B cell (primary cell): ENCODE measurements around the gene OCSTAMP. TPM values are rescaled to one million over a fixed set of nuclear protein-coding genes. Genes with fewer than 3 reads are reported as not detected.
A peak's percentile ranks its signal among the peaks of the same experiment; 100 is the strongest.

Source experiments
- ATAC-seq: fragments of 200-7000 bp; cut with Tn5 transposase; one replicate; pipeline ENCODE4 v1.10.0; 2021; ENCODE audit warnings: low read depth, mild to moderate bottlenecking, moderate number of reproducible peaks, moderate library complexity
- CTCF ChIA-PET: fragments of 350-600 bp; sonication (Branson Sonifier 250); formaldehyde crosslinking; loops from one replicate; lab custom pipeline; 2021; ENCODE audit warnings: antibody characterized with exemption, inconsistent platforms; lab: Charles Lee
- POLR2A ChIA-PET: fragments of 350-600 bp; sonication (Branson Sonifier 250); formaldehyde crosslinking; loops from one replicate; lab custom pipeline; 2021; ENCODE audit warnings: antibody characterized with exemption; lab: Charles Lee
- DNase-seq: peaks from one replicate; pipeline ENCODE4 v3.0.0; 2013
- H2AFZ ChIP-seq: 2 replicates; pipeline ENCODE4 v1.6.1; 2012; ENCODE audit warnings: mild to moderate bottlenecking, low read depth, low read length; ENCODE audit not compliant: insufficient read depth, poor library complexity, severe bottlenecking
- H3K27ac ChIP-seq, 2 donors: 1 replicate in 1 of 2; 2 replicates in 1 of 2; pipeline ENCODE4 v1.5.1; 2012 to 2013; ENCODE audit warnings: low read length in 2 of 2, mild to moderate bottlenecking in 2 of 2, moderate library complexity in 1 of 2
- H3K27me3 ChIP-seq, 4 experiments: fragments of 200-600 bp in 1 of 4; sonication (generic) in 1 of 4; replicated peaks in 1 of 4; 1 replicate in 2 of 4; 2 replicates in 2 of 4; pipeline versions ENCODE4 v1.6.1 to v1.7.0; 2013 to 2016; ENCODE audit warnings: low read length in 3 of 4, mild to moderate bottlenecking in 2 of 4, mixed read lengths in 1 of 4, moderate library complexity in 1 of 4; ENCODE audit not compliant: insufficient read depth in 4 of 4, control insufficient read depth in 3 of 4; ENCODE audit errors: control extremely low read depth in 1 of 4
- H3K36me3 ChIP-seq, 2 experiments: replicated peaks in 1 of 2; 1 replicate in 1 of 2; 2 replicates in 1 of 2; pipeline versions ENCODE4 v1.6.1 to v1.7.1; 2013; ENCODE audit warnings: low read length in 1 of 2; ENCODE audit not compliant: insufficient read depth in 2 of 2, control insufficient read depth in 1 of 2; ENCODE audit errors: control extremely low read depth in 1 of 2, extremely low read depth in 1 of 2
- H3K4me1 ChIP-seq, 2 donors: fragments of 200-600 bp in 1 of 2; sonication (generic) in 1 of 2; 1 replicate in 1 of 2; 2 replicates in 1 of 2; pipeline versions ENCODE4 v1.5.1 to v1.6.1; 2013 to 2017; ENCODE audit warnings: low read length in 2 of 2; ENCODE audit not compliant: control insufficient read depth in 2 of 2, insufficient read depth in 2 of 2
- H3K4me2 ChIP-seq: replicated peaks from 2 replicates; pipeline ENCODE3; 2012; ENCODE audit warnings: mild to moderate bottlenecking, low read depth, low read length; ENCODE audit not compliant: poor library complexity, severe bottlenecking
- H3K4me3 ChIP-seq, 5 experiments: fragments of 200-600 bp in 1 of 5; sonication (generic) in 1 of 5; 1 replicate in 3 of 5; 2 replicates in 2 of 5; pipeline versions ENCODE4 v1.5.1 to v1.7.0; 2011 to 2016; ENCODE audit warnings: low read length in 4 of 5, mild to moderate bottlenecking in 4 of 5, low read depth in 2 of 5, control low read depth in 1 of 5, moderate library complexity in 1 of 5; ENCODE audit not compliant: insufficient read depth in 1 of 5; ENCODE audit errors: control extremely low read depth in 1 of 5, extremely low read depth in 1 of 5
- H3K79me2 ChIP-seq: fragments of 200-600 bp; sonication (generic); one replicate; pipeline ENCODE4 v1.6.0; 2016; ENCODE audit warnings: low read length; ENCODE audit not compliant: control insufficient read depth, insufficient read depth
- H3K9ac ChIP-seq: fragments of 200-600 bp; sonication (generic); 2 replicates; pipeline ENCODE4 v1.6.1; 2017; ENCODE audit warnings: mild to moderate bottlenecking, low read length, moderate library complexity
- H3K9me3 ChIP-seq, 3 donors: one replicate each; pipeline versions ENCODE4 v1.6.1 to v1.7.1; 2013; ENCODE audit warnings: low read length in 2 of 3; ENCODE audit not compliant: control insufficient read depth in 2 of 3, insufficient read depth in 1 of 3; ENCODE audit errors: control extremely low read depth in 1 of 3
- H4K20me1 ChIP-seq: 2 replicates; pipeline ENCODE4 v1.6.0; 2012; ENCODE audit warnings: mild to moderate bottlenecking, low read length; ENCODE audit not compliant: insufficient read depth, control insufficient read depth, poor library complexity, severe bottlenecking
- H3K27ac Mint-ChIP-seq: one replicate; pipeline ENCODE4 v1.8.0; 2021; ENCODE audit warnings: mixed read lengths
- H3K27me3 Mint-ChIP-seq: one replicate; pipeline ENCODE4 v1.8.0; 2021; ENCODE audit warnings: mixed read lengths
- H3K4me1 Mint-ChIP-seq: one replicate; pipeline ENCODE4 v1.8.0; 2021; ENCODE audit warnings: mixed read lengths
- H3K4me3 Mint-ChIP-seq: one replicate; pipeline ENCODE4 v1.8.0; 2021; ENCODE audit warnings: mixed read lengths
- H3K9me3 Mint-ChIP-seq: one replicate; pipeline ENCODE4 v1.8.0; 2022; ENCODE audit warnings: mixed read lengths; ENCODE audit not compliant: insufficient read depth
- CTCF ChIP-seq: fragments of 200-600 bp; IDR thresholded peaks from one replicate; pipeline ENCODE4 v1.8.0; 2022; ENCODE audit warnings: antibody characterized with exemption, mild to moderate bottlenecking
- EZH2 ChIP-seq: IDR thresholded peaks from 2 replicates; pipeline ENCODE4 v1.6.1; 2012; ENCODE audit warnings: borderline replicate concordance, low read depth, mild to moderate bottlenecking, moderate library complexity, low read length; ENCODE audit not compliant: insufficient read depth, poor library complexity, severe bottlenecking
- whole genome bisulfite sequencing: methylation state at CpG from one replicate; pipeline ENCODE4 v1.1.5; 2013; ENCODE audit warnings: missing lambda C conversion rate; ENCODE audit not compliant: insufficient coverage; 5-methylcytosine and 5-hydroxymethylcytosine counted together
- intact Hi-C: fragments of 100-400 bp; cut with micrococcal nuclease; formaldehyde crosslinking; loops from one replicate; pipeline ENCODE4 v1.10.0; 2022
- polyA plus RNA-seq: library from polyadenylated mRNA; depleted of rRNA; stranded (reverse); fragments of >200 nt; gene quantifications from 2 replicates; pipeline ENCODE4 v1.2.3, GENCODE V29; 2012
- total RNA-seq, 2 donors: library from RNA; stranded (reverse); fragments of 120-200 nt in 1 of 2; gene quantifications; 1 replicate in 1 of 2; 2 replicates in 1 of 2; pipeline versions ENCODE4 v1.2.3 to v1.2.4, GENCODE V29; 2013 to 2022

Gene OCSTAMP
- total and polyA plus RNA-seq, 2 donors (not counting 1 experiment from before 2014, with no cell fraction given), result not detected

DNA sequence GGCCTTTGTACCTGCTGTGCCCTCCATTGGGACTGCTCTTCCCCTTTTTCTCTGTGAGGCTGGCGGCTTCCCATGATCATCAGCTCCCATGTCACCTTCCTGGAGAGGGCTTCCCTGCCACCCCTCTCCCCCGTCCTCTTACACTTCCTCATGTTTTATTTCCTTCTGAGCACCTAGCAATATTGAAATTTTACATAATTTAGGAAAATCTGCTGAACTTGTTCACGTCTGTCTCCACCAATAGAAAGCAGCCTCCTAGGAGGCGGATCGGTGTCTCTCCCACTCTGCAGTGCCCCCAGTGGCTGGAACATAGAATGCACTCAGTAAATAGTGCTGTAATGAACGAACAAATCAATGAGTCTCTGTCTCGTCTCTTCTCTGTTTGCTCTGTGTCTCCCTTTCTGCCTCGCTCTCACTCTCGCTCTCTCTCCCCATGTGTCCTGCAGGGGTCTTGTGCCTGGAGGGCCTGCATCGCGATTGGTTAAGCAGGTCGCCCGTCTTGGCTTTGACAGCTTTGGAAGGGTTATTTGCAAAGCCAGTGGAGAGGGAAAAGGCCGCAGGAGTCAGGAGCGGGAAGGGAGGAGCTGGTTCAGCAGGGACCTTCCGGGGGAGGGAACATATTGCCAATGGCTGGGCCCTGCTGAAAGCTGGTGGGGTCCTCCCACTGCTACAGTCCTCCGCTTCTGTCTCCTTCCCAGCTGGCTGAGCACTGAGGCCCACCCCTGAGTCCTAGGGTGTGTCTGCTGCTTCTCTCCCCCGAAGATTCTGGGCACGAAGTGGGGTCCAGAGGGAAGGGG lies 12.1 kb upstream of the OCSTAMP start:
- ChIA-PET CTCF (interaction anchor here (0.6 to 2.7 kb wide), 4 partner anchors 11 to 688 kb away, joined by 3 to 13 read pairs (median 4); partner anchors contain the start of gene OCSTAMP), POLR2A (no interaction called here)
- Histone ChIP-seq H3K9me3 (no peaks in the 10 kb centered on the region), H3K4me3 (peak overlapping the region in 4 of 5 experiments; percentile 27 to 54 (median 31)), H3K36me3 (no peaks in the 10 kb centered on the region), H4K20me1 (no peaks in the 10 kb centered on the region), H3K27me3 (peaks cover 0 to 4% (median 0%) of the 10 kb centered on the region in 4 experiments), H3K4me2 (peak overlapping the region; percentile 69), H3K79me2 (no peaks in the 10 kb centered on the region), H3K9ac (peak overlapping the region; percentile 40), H3K4me1 (peaks cover 8 to 11% of the 10 kb centered on the region in 2 donors), H3K27ac (no peak overlapping the region), H2AFZ (peak overlapping the region; percentile 80)
- ATAC-seq (peak; percentile 76), DNase-seq (peak; percentile 71)
- no peak overlapping the region for H3K27ac Mint-ChIP-seq
- H3K9me3 Mint-ChIP-seq, result no peaks in the 10 kb centered on the region
- H3K27me3 Mint-ChIP-seq, result peaks cover 14% of the 10 kb centered on the region
- intact Hi-C loops, result no loop called here
- peak; percentile 87 for TF ChIP-seq CTCF
- no peak for TF ChIP-seq EZH2
- 55% methylated on average over 10 of the region's 19 CpGs for WGBS
- no peak overlapping the region for H3K4me3 Mint-ChIP-seq
- peaks cover 3% of the 10 kb centered on the region for H3K4me1 Mint-ChIP-seq

DNA sequence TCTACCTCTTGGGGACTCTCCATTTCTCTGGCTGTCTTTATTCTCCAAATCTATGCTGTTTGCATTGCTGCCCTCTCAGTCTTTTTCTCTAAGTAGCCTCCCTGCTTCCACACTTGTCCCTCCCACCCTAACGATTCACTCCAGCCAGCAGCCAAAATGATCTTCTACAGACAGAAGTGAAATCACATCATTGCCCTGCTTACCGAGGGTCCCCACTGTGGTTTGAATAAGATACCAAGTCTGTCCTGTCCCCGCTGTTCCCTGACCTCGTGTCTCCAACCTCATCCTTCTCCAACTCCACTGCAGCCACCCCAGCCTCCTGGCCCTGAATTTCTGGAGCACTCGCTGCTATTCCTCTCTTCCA lies 11.5 kb upstream of the OCSTAMP start:
- no peaks in the 10 kb centered on the region for H3K79me2 ChIP-seq
- H3K27ac Mint-ChIP-seq, result no peak overlapping the region
- ChIA-PET POLR2A (no interaction called here), CTCF (interaction anchor here (0.6 to 2.7 kb wide), 5 partner anchors 10 to 687 kb away, joined by 3 to 13 read pairs (median 3); partner anchors contain the start of gene OCSTAMP)
- H3K4me3 Mint-ChIP-seq, result no peak overlapping the region
- WGBS, result 50% methylated on average over 5 of the region's 5 CpGs
- H3K9me3 ChIP-seq, result no peaks in the 10 kb centered on the region
- peak; percentile 13 for DNase-seq
- intact Hi-C loops, result no loop called here
- peak overlapping the region; percentile 40 for H3K9ac ChIP-seq
- peaks cover 8 to 11% of the 10 kb centered on the region in 2 donors for H3K4me1 ChIP-seq
- no peaks in the 10 kb centered on the region for H4K20me1 ChIP-seq
- no peak for TF ChIP-seq EZH2
- TF ChIP-seq CTCF, result no peak
- H3K4me1 Mint-ChIP-seq, result peaks cover 3% of the 10 kb centered on the region
- peak overlapping the region in 4 of 5 experiments; percentile 27 to 54 (median 31) for H3K4me3 ChIP-seq
- no peaks in the 10 kb centered on the region for H3K9me3 Mint-ChIP-seq
- H3K27ac ChIP-seq, result no peak overlapping the region
- H2AFZ ChIP-seq, result peak overlapping the region; percentile 80
- H3K36me3 ChIP-seq, result no peaks in the 10 kb centered on the region
- H3K4me2 ChIP-seq, result peak overlapping the region; percentile 69
- peaks cover 9% of the 10 kb centered on the region for H3K27me3 Mint-ChIP-seq
- ATAC-seq, result no peak
- peaks cover 0 to 2% (median 0%) of the 10 kb centered on the region in 4 experiments for H3K27me3 ChIP-seq
